ENCODE measurements around the gene SPRN.
A peak's percentile ranks its signal among the peaks of the same experiment; 100 is the strongest.

The SPRN gene

GRCh38 chr10:133373174-133374090 lies 51.0 kb downstream of the SPRN start, which contains the start of gene ECHS1:
Gene ECHS1, minus strand, starts transcription at chr10:133373354. Its CDS starts 21 bp downstream, at chr10:133373333.
- Histone ChIP-seq H3K36me3 (ENCODE audit: control insufficient read depth, insufficient read depth, low read length) (peaks cover 22% of the 10 kb centered on the region), H3K4me3 (ENCODE audit: low read depth, low read length) (peak within 1 kb of the TSS; percentile 74), H3K27me3 (ENCODE audit: control insufficient read depth, insufficient read depth, low read length) (peaks cover 45% of the 10 kb centered on the region)

GRCh38 chr10:133372507-133372906 lies 51.9 kb downstream of the SPRN start:
- Histone ChIP-seq H3K36me3 (ENCODE audit: control insufficient read depth, insufficient read depth, low read length) (peaks cover 22% of the 10 kb centered on the region), H3K4me1 (ENCODE audit: control insufficient read depth, insufficient read depth, low read length) (no peaks in the 10 kb centered on the region), H3K9ac (ENCODE audit: low read depth, low read length) (no peak overlapping the region), H3K27me3 (ENCODE audit: control insufficient read depth, insufficient read depth, low read length) (peaks cover 36% of the 10 kb centered on the region), H3K9me3 (ENCODE audit: control insufficient read depth, insufficient read depth, low read length) (no peaks in the 10 kb centered on the region), H3K4me3 (ENCODE audit: low read depth, low read length) (peak overlapping the region; percentile 18)

More at GRCh38 chr10:133373174-133374090, 51.0 kb downstream of the SPRN start, which contains the start of gene ECHS1:
- Histone ChIP-seq H3K9me3 (ENCODE audit: control insufficient read depth, insufficient read depth, low read length) (no peaks in the 10 kb centered on the region), H3K9ac (ENCODE audit: low read depth, low read length) (no peak within 1 kb of the TSS), H3K4me1 (ENCODE audit: control insufficient read depth, insufficient read depth, low read length) (no peaks in the 10 kb centered on the region)
